ENCODE data around the gene HOXC9. TPM values are rescaled to one million over a fixed set of nuclear protein-coding genes. Genes with fewer than 3 reads are reported as not detected.

HOXC9 gene
- total RNA-seq, 1 experiment from 2014 or later, result 0.54 TPM

- Mint-ChIP-seq H3K4me1 (ENCODE audit: low read depth, unreplicated experiment) (peaks cover 8% of the 10 kb centered on the region), H3K4me3 (ENCODE audit: low read depth, unreplicated experiment) (no peak overlapping the region), H3K27me3 (ENCODE audit: unreplicated experiment) (peaks cover 100% of the 10 kb centered on the region), H3K27ac (ENCODE audit: unreplicated experiment) (no peak overlapping the region), H3K36me3 (ENCODE audit: insufficient read depth, unreplicated experiment) (no peaks in the 10 kb centered on the region), H3K9me3 (ENCODE audit: low read depth, unreplicated experiment) (no peaks in the 10 kb centered on the region)
- no peak for DNase-seq
- no peak for TF ChIP-seq CTCF (IDR thresholded peaks at IDR 0.05; ENCODE audit: unreplicated experiment)
- BruUV-seq (replicated peaks), result no TSS peak
- intact Hi-C loops (cut with micrococcal nuclease; ENCODE audit: unreplicated experiment), result no loop called here
- CTCF ChIA-PET, result no interaction called here
These were observed 31.5 kb upstream of the HOXC9 start for GRCh38 chr12:53968214-53969127.

- H3K4me3 Mint-ChIP-seq (ENCODE audit: low read depth, unreplicated experiment), result no peak overlapping the region
- H3K27me3 Mint-ChIP-seq (ENCODE audit: unreplicated experiment), result peaks cover 100% of the 10 kb centered on the region
- H3K9me3 Mint-ChIP-seq (ENCODE audit: low read depth, unreplicated experiment), result no peaks in the 10 kb centered on the region
- peaks cover 6% of the 10 kb centered on the region for H3K36me3 Mint-ChIP-seq (ENCODE audit: insufficient read depth, unreplicated experiment)
- no peak overlapping the region for H3K27ac Mint-ChIP-seq (ENCODE audit: unreplicated experiment)
- intact Hi-C loops (cut with micrococcal nuclease; ENCODE audit: unreplicated experiment), result no loop called here
- TF ChIP-seq CTCF (IDR thresholded peaks at IDR 0.05; ENCODE audit: unreplicated experiment), result no peak
- no TSS peak for BruUV-seq (replicated peaks)
- H3K4me1 Mint-ChIP-seq (ENCODE audit: low read depth, unreplicated experiment), result peaks cover 8% of the 10 kb centered on the region
- DNase-seq, result no peak
- CTCF ChIA-PET, result no interaction called here
These were observed 30.2 kb upstream of the HOXC9 start for GRCh38 chr12:53969588-53970259.

DNA sequence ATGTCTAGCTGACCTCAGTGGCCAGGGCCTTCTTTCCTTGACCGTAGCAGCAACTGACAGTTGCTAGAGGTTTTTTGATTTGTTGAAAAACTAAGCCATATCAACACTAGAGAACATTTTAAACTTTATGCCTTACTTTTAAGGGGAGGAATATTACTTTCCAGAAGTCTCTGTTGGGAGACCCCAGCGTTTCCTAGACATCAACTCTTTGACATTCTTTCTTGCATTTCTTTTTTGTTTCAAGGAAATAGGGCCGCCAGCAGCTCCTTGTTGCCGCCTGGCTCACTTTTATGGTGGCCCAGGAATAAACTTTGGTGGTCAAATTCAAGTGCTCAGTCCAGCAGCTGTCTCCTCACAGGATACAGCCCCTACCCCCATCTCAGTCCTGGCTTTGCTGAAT, 29.5 kb upstream of the HOXC9 start:
- CTCF ChIA-PET, result no interaction called here
- H3K36me3 Mint-ChIP-seq (ENCODE audit: insufficient read depth, unreplicated experiment), result peaks cover 8% of the 10 kb centered on the region
- no peak for TF ChIP-seq CTCF (IDR thresholded peaks at IDR 0.05; ENCODE audit: unreplicated experiment)

GRCh38 chr12:53971129-53971528, 28.8 kb upstream of the HOXC9 start:
- H3K4me1 Mint-ChIP-seq (ENCODE audit: low read depth, unreplicated experiment), result no peaks in the 10 kb centered on the region

More for the DNA sequence above, 29.5 kb upstream of the HOXC9 start:
- no TSS peak for BruUV-seq (replicated peaks)
- no peak for DNase-seq
- Mint-ChIP-seq H3K4me1 (ENCODE audit: low read depth, unreplicated experiment) (peaks cover 4% of the 10 kb centered on the region), H3K27me3 (ENCODE audit: unreplicated experiment) (peaks cover 100% of the 10 kb centered on the region), H3K9me3 (ENCODE audit: low read depth, unreplicated experiment) (no peaks in the 10 kb centered on the region), H3K27ac (ENCODE audit: unreplicated experiment) (no peak overlapping the region), H3K4me3 (ENCODE audit: low read depth, unreplicated experiment) (no peak overlapping the region)
- intact Hi-C loops (cut with micrococcal nuclease; ENCODE audit: unreplicated experiment), result no loop called here

More at GRCh38 chr12:53971129-53971528, 28.8 kb upstream of the HOXC9 start:
- BruUV-seq (replicated peaks), result no TSS peak
- H3K4me3 Mint-ChIP-seq (ENCODE audit: low read depth, unreplicated experiment), result no peak overlapping the region
- no peaks in the 10 kb centered on the region for H3K9me3 Mint-ChIP-seq (ENCODE audit: low read depth, unreplicated experiment)
- no peak for DNase-seq
- peaks cover 100% of the 10 kb centered on the region for H3K27me3 Mint-ChIP-seq (ENCODE audit: unreplicated experiment)
- no peak for TF ChIP-seq CTCF (IDR thresholded peaks at IDR 0.05; ENCODE audit: unreplicated experiment)
- H3K36me3 Mint-ChIP-seq (ENCODE audit: insufficient read depth, unreplicated experiment), result peaks cover 8% of the 10 kb centered on the region
- intact Hi-C loops (cut with micrococcal nuclease; ENCODE audit: unreplicated experiment), result no loop called here
- no peak overlapping the region for H3K27ac Mint-ChIP-seq (ENCODE audit: unreplicated experiment)
- CTCF ChIA-PET, result no interaction called here

All from Calu3 (cell line).